Body of pancreas (tissue), 4 donors: ENCODE measurements around the gene TCAP.

ENCODE experiments used
- POLR2A ChIP-seq, 3 donors: fragments of 450-650 bp; IDR thresholded peaks; one replicate each; pipeline ENCODE4 v1.6.1; 2016; ENCODE audit warnings: antibody characterized with exemption in 3 of 3, mild to moderate bottlenecking in 2 of 3
- TF ChIP-seq, protein P1 (sequence below), 7 experiments: fragments of 450-650 bp in 4 of 7; fragments of 200-600 bp in 3 of 7; sonication (generic) in 3 of 7; IDR thresholded peaks; one replicate each; pipeline ENCODE4 v1.5.1; 2016 to 2019; ENCODE audit warnings: antibody characterized with exemption in 7 of 7

- TF ChIP-seq, protein P1, sequence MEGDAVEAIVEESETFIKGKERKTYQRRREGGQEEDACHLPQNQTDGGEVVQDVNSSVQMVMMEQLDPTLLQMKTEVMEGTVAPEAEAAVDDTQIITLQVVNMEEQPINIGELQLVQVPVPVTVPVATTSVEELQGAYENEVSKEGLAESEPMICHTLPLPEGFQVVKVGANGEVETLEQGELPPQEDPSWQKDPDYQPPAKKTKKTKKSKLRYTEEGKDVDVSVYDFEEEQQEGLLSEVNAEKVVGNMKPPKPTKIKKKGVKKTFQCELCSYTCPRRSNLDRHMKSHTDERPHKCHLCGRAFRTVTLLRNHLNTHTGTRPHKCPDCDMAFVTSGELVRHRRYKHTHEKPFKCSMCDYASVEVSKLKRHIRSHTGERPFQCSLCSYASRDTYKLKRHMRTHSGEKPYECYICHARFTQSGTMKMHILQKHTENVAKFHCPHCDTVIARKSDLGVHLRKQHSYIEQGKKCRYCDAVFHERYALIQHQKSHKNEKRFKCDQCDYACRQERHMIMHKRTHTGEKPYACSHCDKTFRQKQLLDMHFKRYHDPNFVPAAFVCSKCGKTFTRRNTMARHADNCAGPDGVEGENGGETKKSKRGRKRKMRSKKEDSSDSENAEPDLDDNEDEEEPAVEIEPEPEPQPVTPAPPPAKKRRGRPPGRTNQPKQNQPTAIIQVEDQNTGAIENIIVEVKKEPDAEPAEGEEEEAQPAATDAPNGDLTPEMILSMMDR (IDR thresholded peaks at IDR 0.05), result no peak
- no peak for TF ChIP-seq POLR2A (IDR thresholded peaks at IDR 0.05)
These were observed 23.8 kb downstream of the TCAP start for GRCh38 chr17:39688945-39689344.
